ENCODE measurements around the gene COMT.
A peak's percentile ranks its signal among the peaks of the same experiment; 100 is the strongest.

COMT gene

GRCh38 chr22:19959043-19959586 lies 17.5 kb downstream of the COMT start:
- DNase-seq = no peak

- no peak for DNase-seq
Observed at GRCh38 chr22:19959587-19960490, 18.3 kb downstream of the COMT start.

GRCh38 chr22:19960491-19961200 lies 19.1 kb downstream of the COMT start:
- DNase-seq = no peak

- no peak for DNase-seq
Observed at GRCh38 chr22:19961201-19961580, 19.6 kb downstream of the COMT start.

- DNase-seq = no peak
Observed at GRCh38 chr22:19961868-19962245, 20.3 kb downstream of the COMT start.

- peak; percentile 56 for DNase-seq
Observed at GRCh38 chr22:19962246-19962908, 20.8 kb downstream of the COMT start.

- no peak for DNase-seq
Observed at GRCh38 chr22:19962909-19963806, 21.6 kb downstream of the COMT start.

GRCh38 chr22:19963863-19964642 lies 22.5 kb downstream of the COMT start:
- no peak for DNase-seq

- DNase-seq = no peak
Observed at GRCh38 chr22:19964701-19965386, 23.3 kb downstream of the COMT start.

GRCh38 chr22:19965771-19966709 lies 24.5 kb downstream of the COMT start:
- DNase-seq = no peak

- no peak for DNase-seq
Observed at GRCh38 chr22:19966908-19967750, 25.6 kb downstream of the COMT start.

GRCh38 chr22:19967850-19968449 lies 26.4 kb downstream of the COMT start:
- DNase-seq = no peak

- DNase-seq = no peak
Observed at GRCh38 chr22:19968450-19968891, 26.9 kb downstream of the COMT start.

- DNase-seq = no peak
Observed at GRCh38 chr22:19969141-19969928, 27.8 kb downstream of the COMT start.

- no peak for DNase-seq
Observed at GRCh38 chr22:19970031-19970478, 28.5 kb downstream of the COMT start.

- peak; percentile 84 for DNase-seq
Observed at GRCh38 chr22:19970479-19971275, 29.1 kb downstream of the COMT start.
